NCI-H2107 treated with DMSO at 0.1 percent for 48 hours (cell line): ENCODE measurements around the gene STUB1.
"Not testable (repeated sequence)": the region's sequence is repeated elsewhere in the genome, so short reads cannot be mapped to it uniquely, and the experiment has no call there.

ENCODE experiments used
- DNase-seq: peaks from one replicate; lab custom pipeline; 2025; ENCODE audit not compliant: unreplicated experiment; lab: John Stamatoyannopoulos, UW

STUB1 gene

DNA sequence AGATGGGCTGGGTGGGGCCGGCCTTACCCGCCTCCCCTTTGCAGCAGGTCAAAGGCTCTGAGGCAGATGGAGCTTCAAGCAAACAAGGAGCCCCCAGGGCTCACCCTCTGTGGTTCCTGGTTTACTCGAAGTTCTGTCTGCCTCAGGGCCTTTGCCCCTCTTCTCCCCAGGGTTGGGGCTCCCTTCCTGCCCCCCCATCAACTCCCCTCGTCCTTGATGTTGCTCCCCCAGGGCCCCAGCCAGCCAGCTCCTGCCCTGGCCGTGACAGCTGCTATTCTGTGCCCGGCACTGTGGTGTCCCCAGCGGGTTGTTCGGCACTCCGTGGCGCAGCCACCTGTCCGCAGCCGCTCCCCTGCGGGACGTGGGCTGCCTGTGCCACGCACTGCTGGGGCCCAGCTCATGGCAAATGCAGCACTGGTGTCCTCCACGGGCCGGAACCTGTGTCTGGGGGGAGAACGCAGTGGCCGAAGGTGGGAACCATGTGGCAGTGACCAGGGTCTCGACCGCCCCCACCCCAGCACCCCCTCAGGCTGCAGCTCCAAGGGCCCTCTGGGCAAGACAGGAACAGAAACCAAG lies 30.4 kb downstream of the STUB1 start:
- DNase-seq, result no peak

DNA sequence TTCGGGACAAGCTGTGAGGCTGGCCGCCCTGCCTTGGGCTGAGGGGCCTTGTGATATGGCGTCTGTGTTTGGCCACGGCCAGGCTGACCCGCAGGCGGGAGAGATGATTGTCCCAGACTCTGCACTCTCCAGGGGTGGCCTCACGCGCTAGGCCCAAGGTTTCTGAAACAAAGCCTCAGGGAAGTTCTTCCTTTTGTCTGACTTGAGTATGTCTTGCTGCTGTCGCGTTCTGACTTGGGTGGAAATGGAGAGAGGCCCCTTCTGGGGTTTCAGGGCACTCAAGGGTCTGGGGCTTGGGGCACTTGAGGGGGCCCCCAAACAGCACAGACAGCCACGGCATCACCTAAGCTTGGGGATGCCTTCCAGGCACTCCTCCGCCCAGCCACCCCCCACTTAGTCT lies 30.9 kb downstream of the STUB1 start:
- no peak for DNase-seq

DNA sequence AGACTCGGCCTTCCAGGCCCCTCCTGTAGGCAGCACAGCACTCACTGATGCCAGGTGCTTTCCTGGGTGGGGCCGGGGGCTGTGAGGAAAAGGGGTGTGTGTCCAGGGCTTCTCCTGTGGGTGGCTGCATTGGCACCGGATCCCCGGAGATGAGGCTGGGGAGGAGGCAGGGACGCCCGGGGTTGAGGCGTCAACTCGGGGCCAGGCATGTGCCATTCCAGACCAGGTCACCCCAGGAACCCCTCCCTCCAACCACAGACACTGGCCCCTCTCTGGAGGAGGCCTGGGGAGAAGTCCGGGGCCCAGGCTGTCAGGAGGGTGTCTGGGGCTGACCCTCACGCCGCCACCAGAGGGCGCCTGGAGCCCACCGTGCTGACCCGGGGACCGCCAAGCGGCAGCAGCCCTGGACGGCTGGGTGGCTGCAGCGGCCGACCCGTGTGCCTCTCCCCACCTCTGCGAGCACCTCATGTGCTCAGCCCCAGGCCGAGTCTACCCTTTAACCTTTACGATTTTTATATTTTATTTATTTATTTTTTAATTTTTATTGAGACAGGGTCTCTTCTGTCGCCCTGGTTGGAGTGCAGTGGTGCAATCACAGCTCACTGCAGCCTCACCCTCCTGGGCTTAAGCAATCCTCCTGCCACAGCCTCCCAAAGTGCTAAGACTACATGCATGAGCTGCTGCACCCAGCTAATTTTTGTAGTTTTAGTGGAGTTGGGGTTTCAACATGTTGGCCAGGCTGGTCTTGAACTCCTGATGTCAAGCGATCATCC lies 31.5 kb downstream of the STUB1 start:
- no peak for DNase-seq

DNA sequence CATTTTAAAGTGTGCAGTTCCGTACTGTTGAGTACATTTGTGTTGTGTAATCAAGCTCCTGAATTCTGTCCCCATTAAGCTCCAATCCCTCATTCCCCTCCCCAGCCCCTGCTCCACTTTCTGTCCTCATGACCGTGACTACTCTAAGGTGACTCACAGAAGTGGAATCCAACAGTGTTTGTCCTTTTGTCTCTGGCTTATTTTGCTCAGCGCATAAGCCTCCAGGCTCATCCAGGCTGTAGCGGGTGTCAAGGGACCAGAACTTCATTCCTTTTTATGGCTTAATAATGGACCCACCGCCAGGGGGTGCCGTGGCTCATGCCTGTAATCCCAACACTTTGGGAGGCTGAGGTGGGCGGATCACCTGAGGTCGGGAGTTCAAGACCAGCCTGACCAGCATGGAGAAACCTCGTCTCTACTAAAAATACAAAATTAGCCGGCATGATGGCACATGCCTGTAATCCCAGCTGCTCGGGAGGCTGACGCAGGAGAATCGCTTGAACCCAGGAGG lies 32.6 kb downstream of the STUB1 start:
- not testable (repeated sequence) for DNase-seq

DNA sequence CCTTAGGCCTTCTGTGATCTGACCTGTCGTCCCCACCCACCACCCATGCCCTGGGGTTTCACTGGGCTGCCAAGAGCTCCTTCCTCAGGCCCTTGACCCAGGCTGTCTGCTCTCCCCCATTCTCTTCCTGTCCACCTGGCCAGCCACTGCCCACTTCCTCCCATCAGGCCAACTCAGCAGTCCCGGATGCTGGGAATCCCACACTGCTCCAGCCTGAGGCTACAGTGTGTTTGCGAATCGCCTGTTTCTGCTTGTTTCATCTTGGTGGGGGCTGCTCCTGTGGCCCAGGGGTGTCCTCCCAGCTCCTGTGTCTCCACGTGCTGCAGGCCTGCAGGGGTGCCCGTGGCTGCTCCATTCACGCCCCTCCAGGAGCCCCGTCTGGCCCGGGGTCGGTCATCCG lies 33.9 kb downstream of the STUB1 start:
- DNase-seq, result no peak

DNA sequence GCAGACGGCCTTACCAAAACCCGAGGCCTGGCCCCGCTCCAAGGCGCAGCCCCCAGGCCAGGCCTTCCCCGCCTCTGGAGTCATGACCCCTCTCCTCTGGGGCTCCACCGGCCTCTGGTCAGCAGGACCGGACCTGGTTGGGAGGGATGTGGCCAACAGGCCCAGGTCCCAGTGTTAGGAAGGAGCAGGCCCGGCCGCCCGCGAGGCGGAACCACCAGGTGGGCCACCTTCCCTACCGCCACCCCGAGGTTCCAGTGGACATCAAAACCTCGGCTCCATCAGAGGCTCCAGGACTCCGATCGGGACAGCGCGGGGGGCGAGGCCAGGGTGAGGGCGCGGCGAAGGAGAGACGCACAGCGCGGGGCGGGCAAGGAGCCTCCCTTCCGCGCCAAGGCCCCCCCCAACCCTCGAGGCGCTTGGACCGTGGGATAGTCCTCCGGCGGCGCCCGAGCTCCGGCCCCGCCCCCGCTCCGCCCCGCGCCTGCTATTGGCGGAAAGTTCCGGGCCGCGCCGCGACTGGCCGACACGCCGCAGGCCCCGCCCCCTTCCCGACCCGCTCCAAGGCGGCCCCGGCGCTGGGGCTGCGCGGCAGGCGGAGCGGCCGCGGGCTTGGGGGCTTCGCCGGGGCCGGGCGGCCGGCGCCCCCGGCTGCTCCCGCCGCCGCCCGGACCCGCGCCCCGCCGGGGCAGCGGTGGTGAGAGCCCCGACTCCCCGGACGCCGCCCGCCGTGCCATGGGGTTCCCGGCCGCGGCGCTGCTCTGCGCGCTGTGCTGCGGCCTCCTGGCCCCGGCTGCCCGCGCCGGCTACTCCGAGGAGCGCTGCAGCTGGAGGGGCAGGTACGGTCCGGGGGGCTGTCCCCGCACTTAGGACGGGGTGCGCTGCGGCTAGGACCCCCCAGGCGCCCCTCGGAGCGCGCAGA lies 34.6 kb downstream of the STUB1 start, which contains the start of gene METRN:
METRN (plus strand) TSS at position 561 of the 919 bp plus-strand sequence; CDS start at position 733, 172 bp downstream.
- no peak for DNase-seq

DNA sequence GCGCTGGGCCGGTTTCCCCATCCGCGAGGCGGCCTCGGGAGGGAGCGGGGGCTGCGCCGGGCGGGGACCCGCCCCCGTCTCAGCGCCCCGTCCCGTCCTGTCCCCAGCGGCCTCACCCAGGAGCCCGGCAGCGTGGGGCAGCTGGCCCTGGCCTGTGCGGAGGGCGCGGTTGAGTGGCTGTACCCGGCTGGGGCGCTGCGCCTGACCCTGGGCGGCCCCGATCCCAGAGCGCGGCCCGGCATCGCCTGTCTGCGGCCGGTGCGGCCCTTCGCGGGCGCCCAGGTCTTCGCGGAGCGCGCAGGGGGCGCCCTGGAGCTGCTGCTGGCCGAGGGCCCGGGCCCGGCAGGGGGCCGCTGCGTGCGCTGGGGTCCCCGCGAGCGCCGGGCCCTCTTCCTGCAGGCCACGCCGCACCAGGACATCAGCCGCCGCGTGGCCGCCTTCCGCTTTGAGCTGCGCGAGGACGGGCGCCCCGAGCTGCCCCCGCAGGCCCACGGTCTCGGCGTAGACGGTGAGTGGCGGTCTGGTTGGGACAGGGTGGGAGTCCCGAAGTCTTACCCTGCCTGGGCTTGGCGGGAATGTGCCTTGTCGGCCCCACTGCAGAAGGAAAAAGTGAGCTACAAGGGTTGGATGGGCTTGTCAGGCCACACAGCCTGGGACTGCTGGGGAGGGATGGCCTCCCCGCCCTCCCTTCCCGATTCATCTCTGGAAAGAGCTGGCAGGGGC lies 35.4 kb downstream of the STUB1 start:
- no peak for DNase-seq

DNA sequence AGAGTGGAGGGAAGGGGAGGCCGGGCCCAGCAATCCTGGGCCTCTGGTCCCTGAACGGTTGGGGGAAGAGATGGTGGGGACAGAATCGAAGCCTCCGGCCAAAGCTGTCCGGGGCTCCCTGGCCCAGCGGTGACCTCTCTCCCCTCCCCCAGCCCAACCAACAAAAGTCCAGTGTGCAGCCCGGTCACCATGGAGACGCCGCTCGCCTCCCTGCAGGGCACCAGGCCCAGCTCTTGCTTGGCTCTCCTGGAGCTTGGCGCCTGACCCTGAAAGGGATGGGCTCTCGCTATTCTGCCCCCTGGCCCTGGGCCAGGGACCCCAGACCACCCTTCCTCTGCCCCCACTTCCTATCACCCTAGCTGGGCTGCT lies 36.0 kb downstream of the STUB1 start:
- no peak for DNase-seq

DNA sequence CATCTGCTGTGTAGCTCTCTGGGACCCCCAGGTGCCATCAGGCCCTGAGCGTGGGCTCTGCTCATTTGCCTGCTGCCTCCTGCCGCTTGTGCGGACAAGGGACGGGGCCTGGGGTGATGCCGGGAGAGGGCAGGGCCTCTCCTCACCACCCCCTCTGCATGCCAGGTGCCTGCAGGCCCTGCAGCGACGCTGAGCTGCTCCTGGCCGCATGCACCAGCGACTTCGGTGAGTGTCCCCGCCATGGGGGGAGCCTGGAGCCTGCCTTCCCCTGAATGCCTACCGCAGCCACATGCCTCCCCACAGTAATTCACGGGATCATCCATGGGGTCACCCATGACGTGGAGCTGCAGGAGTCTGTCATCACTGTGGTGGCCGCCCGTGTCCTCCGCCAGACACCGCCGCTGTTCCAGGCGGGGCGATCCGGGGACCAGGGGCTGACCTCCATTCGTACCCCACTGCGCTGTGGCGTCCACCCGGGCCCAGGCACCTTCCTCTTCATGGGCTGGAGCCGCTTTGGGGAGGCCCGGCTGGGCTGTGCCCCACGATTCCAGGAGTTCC lies 36.6 kb downstream of the STUB1 start:
- DNase-seq, result no peak

DNA sequence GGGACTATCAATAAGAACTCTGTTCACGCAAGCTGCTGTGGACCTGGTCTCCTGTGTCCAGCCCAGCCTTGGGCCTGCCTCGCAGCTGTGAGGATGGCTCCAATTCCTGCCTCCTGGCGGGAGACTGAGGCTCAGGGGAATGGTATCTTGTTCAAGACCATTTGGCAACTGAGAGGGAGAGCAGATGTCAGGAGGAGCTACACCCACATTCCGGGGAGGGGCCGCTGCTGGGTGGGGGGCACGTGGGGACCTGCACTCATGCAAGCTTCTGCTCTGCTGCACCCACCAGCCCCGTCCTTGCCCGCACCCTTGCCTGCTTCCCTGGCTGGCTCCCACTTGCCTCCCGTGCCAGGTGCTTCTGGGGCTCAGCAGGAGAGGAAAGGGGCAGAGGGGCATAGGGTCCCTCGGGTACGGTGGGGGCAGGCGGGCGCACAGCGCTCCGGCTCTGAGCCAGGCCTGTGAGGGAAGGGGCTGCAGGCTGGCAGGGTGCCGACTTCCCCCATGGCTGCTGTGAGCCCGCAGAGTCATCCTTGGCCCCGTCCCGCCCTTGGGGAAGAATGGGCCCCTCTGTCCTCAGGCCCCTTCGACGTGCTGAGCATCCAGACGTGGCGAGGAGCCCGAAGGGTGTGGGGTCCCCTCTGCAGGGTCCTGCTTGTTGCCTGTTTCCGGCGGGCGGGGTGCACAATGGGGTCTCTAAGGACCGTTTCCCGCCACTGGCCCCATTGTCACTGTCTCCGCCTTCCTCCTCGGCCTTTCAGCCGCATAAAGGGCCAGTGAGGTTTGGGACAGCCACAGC lies 37.4 kb downstream of the STUB1 start:
- DNase-seq, result no peak

DNA sequence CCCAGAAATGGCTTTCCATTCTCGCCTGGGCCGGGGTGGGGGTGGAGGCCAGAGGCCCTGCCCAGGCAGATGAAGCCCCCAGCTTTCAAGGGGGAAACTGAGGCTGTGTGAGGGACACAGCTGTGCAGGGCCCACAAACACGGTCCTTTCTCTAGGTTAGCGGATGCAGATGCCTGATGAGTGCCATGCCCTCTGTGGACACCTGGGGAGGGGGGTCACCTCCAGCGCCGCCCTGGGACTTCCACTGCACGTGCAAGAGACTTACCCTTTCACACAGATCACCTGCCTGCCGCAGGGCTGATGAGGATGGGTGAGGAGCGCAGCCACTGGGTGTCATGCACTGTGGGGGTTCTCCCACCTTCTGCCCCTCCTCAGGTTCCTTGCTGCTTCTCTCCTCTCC lies 38.2 kb downstream of the STUB1 start:
- DNase-seq, result no peak

DNA sequence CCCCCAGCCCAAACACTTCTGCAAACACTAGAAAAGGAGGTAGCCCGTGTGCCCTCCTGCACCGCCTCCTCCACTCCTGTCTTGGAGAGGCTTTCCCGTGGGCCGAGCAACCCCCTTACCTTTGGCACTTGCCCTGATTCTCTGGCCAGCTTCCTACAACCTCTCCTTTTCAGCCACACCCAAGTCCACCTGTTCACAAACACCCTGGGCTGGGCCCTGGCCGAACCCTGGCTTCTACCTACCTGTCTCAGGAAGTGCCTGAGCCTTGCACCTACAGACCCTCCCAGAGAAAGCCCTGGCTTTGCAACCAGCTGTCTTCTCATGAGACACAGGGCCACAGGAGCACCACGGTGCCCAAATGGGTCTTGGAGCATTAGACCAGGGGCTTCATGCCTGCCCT lies 38.7 kb downstream of the STUB1 start:
- DNase-seq, result no peak

DNA sequence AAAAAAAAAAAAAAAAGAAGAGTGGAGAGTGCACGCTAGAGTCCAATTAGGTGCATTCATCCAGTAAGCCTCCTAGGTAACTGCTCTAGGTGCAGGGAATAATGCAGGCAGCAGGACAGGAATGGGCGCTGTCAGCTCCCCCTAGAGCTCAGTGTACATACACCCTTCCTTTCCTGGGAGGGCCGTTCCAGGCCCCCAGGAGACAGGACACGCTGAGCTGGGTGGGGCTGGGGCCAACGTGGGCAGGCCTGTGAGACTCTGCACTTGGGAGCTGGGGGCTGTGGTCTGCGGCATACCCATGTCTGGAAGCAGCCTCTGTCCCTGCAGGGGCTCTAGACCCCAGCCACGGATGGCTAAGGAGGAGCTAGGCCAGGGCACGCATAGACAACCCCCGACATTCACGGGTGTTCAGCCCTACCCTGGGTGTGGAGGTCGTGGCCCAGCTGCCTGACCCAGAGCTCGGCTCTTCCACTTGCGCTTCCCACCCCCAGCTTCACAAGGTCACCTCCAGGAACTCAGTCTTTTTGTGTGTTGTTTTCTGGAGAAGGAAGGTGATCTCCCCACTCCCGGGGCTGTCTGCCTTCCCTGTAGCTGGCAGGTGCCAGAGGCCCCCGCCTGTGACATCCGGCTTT lies 39.7 kb downstream of the STUB1 start:
- DNase-seq, result no peak

DNA sequence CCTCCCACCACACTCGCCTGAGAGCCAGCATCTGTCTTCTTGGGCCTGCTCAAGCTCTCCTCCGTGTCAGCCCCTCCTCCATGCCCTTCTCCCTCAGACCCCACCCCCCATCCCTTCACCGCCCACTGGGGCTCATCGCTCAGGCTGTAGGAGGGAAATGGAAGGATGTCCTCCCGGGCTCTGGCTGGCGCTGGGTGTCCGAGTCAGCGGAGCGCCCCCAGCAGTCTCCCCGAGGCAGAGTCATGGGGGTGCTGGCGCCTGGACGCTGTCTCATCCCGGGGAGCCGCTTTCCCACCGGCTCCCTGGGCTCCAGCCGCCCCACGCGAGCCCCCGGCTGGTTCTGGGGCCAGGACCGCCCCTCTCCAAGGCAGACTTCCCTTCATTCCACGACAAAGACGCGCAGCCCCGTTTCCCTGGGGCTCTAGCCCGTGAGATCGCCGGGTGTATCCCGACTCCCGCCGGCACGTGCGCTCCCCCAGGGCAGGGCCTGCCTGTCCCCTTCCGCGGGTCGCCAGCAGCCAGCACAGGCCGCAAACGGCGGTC lies 40.3 kb downstream of the STUB1 start:
- DNase-seq, result no peak

DNA sequence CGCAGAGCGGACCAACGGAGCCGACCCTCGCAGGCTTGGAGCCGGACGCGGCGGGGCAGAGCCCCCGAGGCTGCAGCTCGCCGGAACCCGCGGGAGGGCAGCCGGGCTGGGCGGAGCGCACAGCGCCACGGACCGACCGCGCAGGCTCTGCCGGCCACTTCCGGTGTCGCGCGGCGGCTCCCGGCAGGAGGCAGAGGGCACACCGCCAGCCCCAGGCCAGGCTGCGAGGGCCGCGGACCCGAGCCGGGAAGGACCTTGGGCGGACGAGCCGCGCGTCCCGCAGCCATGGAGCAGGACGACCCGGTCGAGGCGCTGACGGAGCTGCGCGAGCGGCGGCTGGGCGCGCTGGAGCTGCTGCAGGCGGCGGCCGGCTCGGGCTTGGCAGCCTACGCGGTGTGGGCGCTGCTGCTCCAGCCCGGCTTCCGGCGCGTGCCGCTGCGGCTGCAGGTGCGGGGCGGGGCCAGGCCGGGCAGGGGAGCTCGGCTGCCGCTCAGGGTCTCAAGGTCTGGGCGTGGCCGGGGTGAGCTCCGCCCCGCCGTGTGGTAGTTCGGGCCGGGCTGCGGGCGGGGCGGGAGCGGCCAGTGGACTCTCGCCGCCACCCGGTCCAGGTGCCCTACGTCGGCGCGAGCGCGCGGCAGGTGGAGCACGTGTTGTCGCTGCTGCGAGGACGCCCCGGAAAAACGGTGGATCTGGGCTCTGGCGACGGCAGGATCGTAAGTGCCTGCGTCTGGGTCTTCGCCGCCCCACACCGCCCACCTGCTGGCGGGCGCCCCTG lies 41.0 kb downstream of the STUB1 start, which contains the start of gene ANTKMT:
ANTKMT (plus strand) TSS at position 157 of the 775 bp plus-strand sequence; CDS start at position 286, 129 bp downstream.
- no peak for DNase-seq

DNA sequence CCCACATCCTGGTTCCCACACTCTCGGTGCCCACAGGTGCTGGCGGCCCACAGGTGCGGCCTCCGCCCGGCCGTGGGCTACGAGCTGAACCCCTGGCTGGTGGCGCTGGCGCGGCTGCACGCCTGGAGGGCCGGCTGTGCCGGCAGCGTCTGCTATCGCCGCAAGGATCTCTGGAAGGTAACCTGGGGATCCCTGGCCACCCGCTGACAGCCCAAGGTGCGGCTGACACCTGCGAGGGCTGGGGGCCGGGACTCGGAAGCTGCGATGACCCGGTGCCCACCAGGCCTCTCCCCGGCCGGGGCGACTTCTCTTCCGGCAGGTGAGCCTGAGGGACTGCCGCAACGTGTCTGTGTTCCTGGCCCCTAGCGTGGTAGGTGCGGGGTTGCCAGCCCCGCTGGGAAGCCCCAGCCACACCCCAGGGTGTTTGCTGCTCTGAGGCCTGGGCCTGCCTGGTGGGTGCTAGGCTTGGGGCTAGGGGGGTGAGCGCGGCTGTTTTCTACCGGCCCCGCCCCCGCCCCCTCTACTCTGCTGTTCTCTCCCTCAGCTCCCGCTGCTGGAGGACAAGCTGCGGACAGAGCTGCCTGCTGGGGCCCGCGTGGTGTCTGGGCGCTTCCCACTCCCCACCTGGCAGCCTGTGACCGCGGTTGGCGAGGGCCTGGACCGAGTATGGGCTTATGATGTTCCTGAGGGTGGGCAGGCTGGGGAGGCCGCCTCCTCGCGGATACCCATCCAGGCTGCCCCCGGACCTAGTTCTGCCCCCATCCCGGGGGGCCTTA lies 41.7 kb downstream of the STUB1 start:
- no peak for DNase-seq

DNA sequence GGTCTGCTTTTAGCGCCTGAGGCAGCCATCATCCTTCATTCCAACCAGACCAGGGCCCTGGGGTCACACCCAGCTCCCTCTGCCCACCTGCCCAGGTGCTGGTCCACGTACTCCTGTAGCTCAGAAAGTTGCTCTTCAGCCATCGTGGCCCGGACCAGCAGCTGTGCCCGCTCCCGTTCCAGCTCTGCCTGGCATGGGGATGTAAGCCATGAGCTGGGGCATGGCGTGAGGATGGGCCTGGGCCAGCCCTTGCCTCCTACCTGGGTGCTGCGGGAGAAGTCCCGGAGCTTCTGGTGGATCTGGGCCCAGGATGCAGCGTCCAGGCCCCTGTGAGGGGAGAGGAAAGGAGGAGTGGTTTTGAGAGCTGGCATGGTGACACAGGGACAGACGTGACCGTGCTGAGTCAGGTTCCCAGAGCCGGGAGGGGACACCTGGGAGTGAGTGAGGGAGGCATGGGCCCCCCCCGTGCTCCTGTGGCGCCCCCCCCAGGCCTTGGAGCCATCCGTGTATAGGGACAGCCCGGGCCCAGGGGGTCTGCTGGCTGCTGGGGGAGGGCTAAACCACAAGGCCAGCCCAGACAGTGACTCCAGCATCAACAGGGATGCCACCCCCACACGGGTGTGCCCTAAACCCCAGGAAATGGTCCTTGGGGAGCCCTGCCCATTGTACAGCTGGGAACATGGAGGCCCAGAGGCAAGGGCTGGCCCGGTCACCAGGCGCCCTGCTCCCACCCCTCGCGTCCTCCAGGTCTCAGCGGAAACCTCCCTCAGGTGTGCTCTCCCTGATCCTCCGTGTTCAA lies 42.8 kb downstream of the STUB1 start:
- no peak for DNase-seq
